Brain microvascular endothelial cell (primary cell): ENCODE data around the gene BRF1.

Source experiments
- DNase-seq: peaks from one replicate; pipeline ENCODE4 v3.0.0-alpha.2; 2020
- H3K27ac ChIP-seq: fragments of 250-450 bp; sonication (Bioruptor Pico); 2 replicates; pipeline ENCODE4 v1.5.1; 2020; ENCODE audit warnings: mild to moderate bottlenecking, moderate library complexity
- H3K27me3 ChIP-seq: fragments of 250-450 bp; sonication (Bioruptor Pico); replicated peaks from 2 replicates; pipeline ENCODE4 v1.5.1; 2020; ENCODE audit warnings: mild to moderate bottlenecking
- H3K36me3 ChIP-seq: fragments of 250-450 bp; sonication (Bioruptor Pico); replicated peaks from 2 replicates; pipeline ENCODE4 v1.5.1; 2020; ENCODE audit warnings: mild to moderate bottlenecking
- H3K4me3 ChIP-seq: 2 replicates; pipeline ENCODE4 v1.5.1; 2011; ENCODE audit warnings: low read depth, mild to moderate bottlenecking, control low read depth, low read length, moderate library complexity
- in situ Hi-C: cut with HindIII; loops from 2 replicates; pipeline ENCODE4 v1.10.0; 2017; ENCODE audit warnings: low sequenced_read_pairs, low pct_ligation_motif_present
- TF ChIP-seq, protein P1 (sequence below): IDR thresholded peaks from 2 replicates; pipeline ENCODE4 v1.5.1; 2011; ENCODE audit warnings: low read depth, mild to moderate bottlenecking, moderate library complexity, low read length, control low read depth, inconsistent platforms; ENCODE audit errors: missing control alignments

The BRF1 gene

GRCh38 chr14:105219043-105219612 is 81.7 kb downstream of the BRF1 start:
- H3K36me3 ChIP-seq, result peaks cover 26% of the 10 kb centered on the region
- in situ Hi-C loops, result no loop called here

DNA sequence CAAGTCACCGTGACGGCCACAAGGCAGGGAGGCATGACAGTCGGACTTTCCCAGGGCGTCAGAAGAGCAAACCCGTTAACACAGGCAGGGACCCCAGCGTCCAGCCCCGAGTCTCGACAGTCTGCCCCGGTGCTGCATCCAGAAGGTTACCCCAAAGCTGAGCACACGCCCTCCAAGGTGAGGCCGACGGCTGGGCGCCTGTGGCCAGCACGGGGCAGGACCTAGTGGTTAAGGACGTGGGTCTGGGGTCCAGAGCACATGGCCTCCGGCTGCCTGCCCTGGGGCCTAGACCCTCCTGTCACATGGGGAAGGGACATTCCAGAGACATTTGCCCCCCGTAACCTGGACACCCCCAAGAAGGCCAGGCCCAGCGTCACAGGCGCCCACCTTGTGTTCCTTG is 82.2 kb downstream of the BRF1 start:
- Histone ChIP-seq H3K36me3 (peaks cover 22% of the 10 kb centered on the region), H3K27ac (no peak overlapping the region)
- TF ChIP-seq, protein P1, sequence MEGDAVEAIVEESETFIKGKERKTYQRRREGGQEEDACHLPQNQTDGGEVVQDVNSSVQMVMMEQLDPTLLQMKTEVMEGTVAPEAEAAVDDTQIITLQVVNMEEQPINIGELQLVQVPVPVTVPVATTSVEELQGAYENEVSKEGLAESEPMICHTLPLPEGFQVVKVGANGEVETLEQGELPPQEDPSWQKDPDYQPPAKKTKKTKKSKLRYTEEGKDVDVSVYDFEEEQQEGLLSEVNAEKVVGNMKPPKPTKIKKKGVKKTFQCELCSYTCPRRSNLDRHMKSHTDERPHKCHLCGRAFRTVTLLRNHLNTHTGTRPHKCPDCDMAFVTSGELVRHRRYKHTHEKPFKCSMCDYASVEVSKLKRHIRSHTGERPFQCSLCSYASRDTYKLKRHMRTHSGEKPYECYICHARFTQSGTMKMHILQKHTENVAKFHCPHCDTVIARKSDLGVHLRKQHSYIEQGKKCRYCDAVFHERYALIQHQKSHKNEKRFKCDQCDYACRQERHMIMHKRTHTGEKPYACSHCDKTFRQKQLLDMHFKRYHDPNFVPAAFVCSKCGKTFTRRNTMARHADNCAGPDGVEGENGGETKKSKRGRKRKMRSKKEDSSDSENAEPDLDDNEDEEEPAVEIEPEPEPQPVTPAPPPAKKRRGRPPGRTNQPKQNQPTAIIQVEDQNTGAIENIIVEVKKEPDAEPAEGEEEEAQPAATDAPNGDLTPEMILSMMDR, result no peak

More at GRCh38 chr14:105219043-105219612, 81.7 kb downstream of the BRF1 start:
- H3K4me3 ChIP-seq, result no peak overlapping the region
- no peak overlapping the region for H3K27ac ChIP-seq
- no peak for DNase-seq
- TF ChIP-seq, protein P1, result no peak
- H3K27me3 ChIP-seq, result no peaks in the 10 kb centered on the region

DNA sequence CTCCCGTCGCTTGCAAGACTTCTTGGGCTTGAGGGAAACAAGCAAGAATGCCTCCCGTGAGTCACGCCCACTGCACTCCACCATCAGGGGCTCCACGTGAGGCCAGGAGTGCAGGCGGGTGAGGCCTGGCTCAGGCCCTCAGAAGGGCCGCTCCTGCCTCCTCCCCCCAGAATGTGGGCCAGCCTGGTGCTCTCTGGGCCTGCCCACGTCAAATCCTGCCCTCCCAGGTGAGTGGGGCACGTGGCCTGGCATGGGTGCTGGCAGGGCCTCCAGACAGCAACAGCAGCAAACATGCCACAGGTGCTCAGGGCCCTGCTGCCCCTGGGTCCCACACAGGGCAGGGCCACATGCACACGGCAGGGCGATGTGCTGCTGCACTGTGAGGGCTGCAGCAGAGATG is 83.0 kb downstream of the BRF1 start:
- no peak overlapping the region for H3K4me3 ChIP-seq
- no peak for DNase-seq
- TF ChIP-seq, protein P1, result no peak
- H3K27me3 ChIP-seq, result no peaks in the 10 kb centered on the region
- no peak overlapping the region for H3K27ac ChIP-seq
- in situ Hi-C loops, result no loop called here
- H3K36me3 ChIP-seq, result peaks cover 22% of the 10 kb centered on the region

More for the DNA sequence above, 82.2 kb downstream of the BRF1 start:
- no peak for DNase-seq
- Histone ChIP-seq H3K4me3 (no peak overlapping the region), H3K27me3 (no peaks in the 10 kb centered on the region)
- in situ Hi-C loops, result no loop called here

DNA sequence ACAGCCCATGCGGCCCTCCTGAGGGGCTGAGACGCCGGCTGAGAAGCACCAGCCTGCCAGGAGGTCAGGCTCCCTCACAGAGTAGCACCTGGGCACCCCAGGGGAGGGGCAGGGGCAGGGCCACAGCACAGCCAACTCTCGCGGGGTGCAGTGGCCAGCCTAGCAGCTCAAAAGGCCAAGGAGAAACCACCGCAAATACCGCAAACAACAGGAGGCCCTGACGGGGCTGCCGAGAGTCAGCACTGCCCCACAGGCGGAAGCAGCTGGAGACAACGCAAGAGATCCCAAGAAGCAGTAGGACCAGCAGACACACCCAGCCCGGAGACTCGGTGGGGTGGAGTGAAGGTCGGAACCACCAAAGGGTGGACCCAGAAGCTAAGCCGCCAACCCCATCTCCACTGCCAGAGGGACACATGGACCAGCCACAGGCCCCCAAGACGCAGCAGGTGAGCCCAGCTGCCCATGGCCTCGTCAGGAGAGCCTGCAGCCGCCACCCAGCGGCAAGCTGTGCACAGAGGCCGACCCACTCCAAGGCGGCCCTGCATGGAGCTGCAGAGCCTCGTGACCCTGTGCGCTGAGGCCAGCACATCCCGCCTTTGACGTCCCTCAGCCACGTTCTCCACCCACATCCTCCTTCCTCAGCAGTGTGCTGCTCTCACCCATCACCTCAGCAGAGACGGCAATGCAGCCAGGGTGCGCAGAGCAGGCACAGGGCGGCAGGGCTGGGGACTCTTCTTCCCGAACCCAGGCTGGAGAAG is 84.1 kb downstream of the BRF1 start:
- in situ Hi-C loops, result no loop called here
- no peak overlapping the region for H3K27ac ChIP-seq
- TF ChIP-seq, protein P1, result no peak
- H3K36me3 ChIP-seq, result peaks cover 22% of the 10 kb centered on the region
- no peaks in the 10 kb centered on the region for H3K27me3 ChIP-seq
- no peak overlapping the region for H3K4me3 ChIP-seq
- DNase-seq, result no peak

- no peak for DNase-seq
- Histone ChIP-seq H3K27me3 (no peaks in the 10 kb centered on the region), H3K27ac (no peak overlapping the region), H3K4me3 (no peak overlapping the region), H3K36me3 (peaks cover 17% of the 10 kb centered on the region)
- in situ Hi-C loops, result no loop called here
- TF ChIP-seq, protein P1, result no peak
Measured at GRCh38 chr14:105215602-105216001, 85.2 kb downstream of the BRF1 start.
